ENCODE results near the gene AKAP13.

- TF ChIP-seq CTCF (IDR thresholded peaks at IDR 0.05): no peak
- no peak for TF ChIP-seq EZH2 (IDR thresholded peaks at IDR 0.05)
Measured at GRCh38 chr15:85753791-85754452, 373.5 kb downstream of the AKAP13 start.

All from neural progenitor cell (in vitro differentiated cells).